ENCODE measurements around the gene CDH13.

CDH13 gene

DNA sequence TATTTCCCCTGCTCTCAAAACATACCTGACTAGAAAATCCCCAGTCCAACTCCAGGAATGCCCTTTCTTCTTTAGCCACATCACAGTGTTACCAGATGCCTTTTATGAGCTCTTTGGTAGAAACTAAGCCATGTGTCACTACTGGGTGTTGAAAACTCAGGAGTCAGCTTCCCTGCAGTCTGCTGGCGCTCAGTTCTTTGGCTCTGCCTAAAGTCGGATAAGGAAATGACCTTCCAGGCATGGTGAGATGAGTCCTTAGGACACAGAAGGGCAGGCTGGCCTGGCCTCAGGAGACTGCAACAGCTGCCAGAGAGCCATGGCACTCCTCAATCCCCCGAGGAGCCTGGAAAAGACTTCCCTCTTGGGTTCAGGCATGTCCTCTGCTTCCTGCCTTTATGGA, 89.1 kb downstream of the CDH13 start:
- no peak for DNase-seq (ENCODE audit: extremely low spot score)
- ChIA-PET POLR2A (no interaction called here), CTCF (interaction anchor here (1.5 to 1.7 kb wide), 2 partner anchors 76 to 452 kb away, joined by 3 to 5 read pairs; no protein-coding TSS in a partner anchor)
- TF ChIP-seq, protein P1, sequence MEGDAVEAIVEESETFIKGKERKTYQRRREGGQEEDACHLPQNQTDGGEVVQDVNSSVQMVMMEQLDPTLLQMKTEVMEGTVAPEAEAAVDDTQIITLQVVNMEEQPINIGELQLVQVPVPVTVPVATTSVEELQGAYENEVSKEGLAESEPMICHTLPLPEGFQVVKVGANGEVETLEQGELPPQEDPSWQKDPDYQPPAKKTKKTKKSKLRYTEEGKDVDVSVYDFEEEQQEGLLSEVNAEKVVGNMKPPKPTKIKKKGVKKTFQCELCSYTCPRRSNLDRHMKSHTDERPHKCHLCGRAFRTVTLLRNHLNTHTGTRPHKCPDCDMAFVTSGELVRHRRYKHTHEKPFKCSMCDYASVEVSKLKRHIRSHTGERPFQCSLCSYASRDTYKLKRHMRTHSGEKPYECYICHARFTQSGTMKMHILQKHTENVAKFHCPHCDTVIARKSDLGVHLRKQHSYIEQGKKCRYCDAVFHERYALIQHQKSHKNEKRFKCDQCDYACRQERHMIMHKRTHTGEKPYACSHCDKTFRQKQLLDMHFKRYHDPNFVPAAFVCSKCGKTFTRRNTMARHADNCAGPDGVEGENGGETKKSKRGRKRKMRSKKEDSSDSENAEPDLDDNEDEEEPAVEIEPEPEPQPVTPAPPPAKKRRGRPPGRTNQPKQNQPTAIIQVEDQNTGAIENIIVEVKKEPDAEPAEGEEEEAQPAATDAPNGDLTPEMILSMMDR (IDR thresholded peaks at IDR 0.05; ENCODE audit: control extremely low read depth, extremely low read depth, low read depth, missing control alignments): no peak

DNA sequence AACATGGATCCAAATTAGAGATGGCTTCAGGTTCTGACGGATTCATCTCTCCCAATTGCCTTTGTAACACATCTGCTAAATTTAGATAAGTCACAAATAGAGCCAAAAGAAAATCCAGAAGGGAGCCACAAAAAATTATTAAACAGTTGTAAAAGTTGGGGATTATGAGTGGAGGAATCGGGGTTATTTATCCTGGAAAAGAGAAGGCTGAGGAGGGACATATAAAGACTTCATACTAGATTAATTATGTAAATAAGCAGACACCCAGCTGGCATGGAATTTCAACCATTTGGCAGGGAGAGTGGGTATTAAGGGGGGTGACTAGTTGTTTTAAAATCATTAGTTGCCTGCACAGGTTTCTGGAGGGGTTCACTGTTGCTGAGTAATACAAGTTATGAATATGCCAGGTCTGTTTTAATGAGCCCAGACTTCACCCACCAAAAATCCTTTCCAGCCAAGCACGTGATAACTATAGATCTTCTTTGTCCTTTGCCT, 89.6 kb downstream of the CDH13 start:
- ChIA-PET POLR2A (no interaction called here), CTCF (interaction anchor here (1.5 to 1.7 kb wide), 2 partner anchors 77 to 453 kb away, joined by 3 to 5 read pairs; no protein-coding TSS in a partner anchor)
- TF ChIP-seq, protein P1 (IDR thresholded peaks at IDR 0.05; ENCODE audit: control extremely low read depth, extremely low read depth, low read depth, missing control alignments): no peak
- DNase-seq (ENCODE audit: extremely low spot score): no peak

DNA sequence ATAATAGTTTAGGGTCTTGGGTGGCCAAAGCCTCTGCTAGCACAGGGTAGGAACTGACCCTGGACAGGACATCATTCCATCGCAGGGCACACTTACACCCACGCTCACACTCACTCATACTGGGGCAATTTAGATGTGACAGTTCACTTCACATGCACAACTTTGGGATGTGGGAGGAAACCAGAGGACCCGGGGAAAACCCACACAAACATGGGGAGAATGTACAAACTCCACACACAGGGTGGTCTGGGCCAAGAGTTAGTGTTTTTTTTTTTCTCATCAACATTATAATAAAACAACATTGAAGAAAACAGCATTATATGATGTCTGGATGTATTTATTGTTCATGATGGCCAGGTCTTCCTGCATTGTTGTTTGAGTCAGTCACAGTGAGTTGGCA, 93.6 kb downstream of the CDH13 start:
- TF ChIP-seq, protein P1 (IDR thresholded peaks at IDR 0.05; ENCODE audit: control extremely low read depth, extremely low read depth, low read depth, missing control alignments): no peak
- CTCF ChIA-PET: no interaction called here
- no peak for DNase-seq (ENCODE audit: extremely low spot score)
- POLR2A ChIA-PET: no interaction called here

DNA sequence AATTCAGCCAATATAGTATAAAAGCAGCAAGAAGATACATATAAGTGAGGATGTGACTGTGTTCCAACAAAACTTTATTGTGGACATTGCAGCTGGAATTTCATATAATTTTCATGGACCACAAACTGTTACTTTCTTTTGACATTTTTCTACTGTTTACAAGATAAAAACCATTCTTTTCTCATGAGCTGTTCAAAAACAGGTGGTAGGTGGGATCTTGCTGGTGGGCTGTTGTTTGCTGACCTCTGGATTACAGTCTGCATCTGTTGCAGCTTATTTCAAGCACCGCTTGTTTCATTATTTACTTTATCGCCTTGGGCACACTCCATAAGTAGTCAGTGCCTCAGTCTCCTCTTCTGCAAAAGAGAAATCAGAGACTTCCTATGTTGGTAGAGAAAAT, 99.5 kb downstream of the CDH13 start:
- CTCF ChIA-PET: interaction anchor here (3.0 kb wide), 1 partner anchor 8 kb away, joined by 16 read pairs; no protein-coding TSS in a partner anchor
- no peak for DNase-seq (ENCODE audit: extremely low spot score)
- TF ChIP-seq, protein P1 (IDR thresholded peaks at IDR 0.05; ENCODE audit: control extremely low read depth, extremely low read depth, low read depth, missing control alignments): no peak
- POLR2A ChIA-PET: no interaction called here

DNA sequence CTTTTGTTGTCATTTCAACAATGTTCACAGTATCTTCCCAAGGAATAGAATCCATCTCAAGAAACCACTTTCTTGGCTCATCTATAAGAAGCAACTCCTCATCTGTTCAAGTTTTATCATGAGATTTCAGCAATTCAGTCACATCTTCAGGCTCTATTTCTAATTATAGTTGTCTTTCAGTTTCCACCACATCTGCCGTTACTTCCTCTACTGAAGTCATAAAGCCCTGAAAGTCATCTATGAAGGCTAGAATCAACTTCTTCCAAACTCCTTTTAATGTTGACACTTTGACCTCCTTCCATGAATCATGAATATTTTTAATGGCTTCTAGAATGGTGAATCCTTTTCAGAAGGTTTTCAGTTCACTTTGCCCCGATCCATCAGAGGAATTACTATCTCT, 102.1 kb downstream of the CDH13 start:
- ChIA-PET CTCF (no interaction called here), POLR2A (no interaction called here)
- no peak for DNase-seq (ENCODE audit: extremely low spot score)
- TF ChIP-seq, protein P1 (IDR thresholded peaks at IDR 0.05; ENCODE audit: control extremely low read depth, extremely low read depth, low read depth, missing control alignments): no peak

DNA sequence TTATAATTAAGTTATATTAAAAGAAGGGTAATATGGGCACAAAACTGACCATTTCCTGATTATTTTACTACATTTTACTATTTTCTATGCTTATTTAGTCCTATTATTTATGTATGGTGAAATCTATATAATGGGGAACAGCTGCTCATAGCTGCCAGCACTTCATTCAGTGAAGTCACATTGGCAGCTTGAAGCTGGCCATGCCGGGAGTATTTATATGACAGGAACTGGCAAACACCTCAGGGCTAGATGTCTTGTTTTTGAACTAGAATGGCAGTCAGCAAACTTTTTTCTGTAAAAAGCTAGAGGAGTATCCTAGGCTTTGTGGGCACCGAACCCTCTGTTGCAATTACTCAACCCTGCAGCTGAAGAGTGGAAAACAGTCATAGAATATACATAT, 104.1 kb downstream of the CDH13 start:
- TF ChIP-seq, protein P1 (IDR thresholded peaks at IDR 0.05; ENCODE audit: control extremely low read depth, extremely low read depth, low read depth, missing control alignments): no peak
- POLR2A ChIA-PET: no interaction called here
- no peak for DNase-seq (ENCODE audit: extremely low spot score)
- CTCF ChIA-PET: interaction anchor here (1.5 kb wide), 1 partner anchor 90 kb away, joined by 5 read pairs; no protein-coding TSS in a partner anchor

Measured in GM10248 (cell line).